ENCODE measurements around the gene AFAP1L2. TPM values are rescaled to one million over a fixed set of nuclear protein-coding genes. Genes with fewer than 3 reads are reported as not detected.
"Not testable (repeated sequence)": the region's sequence is repeated elsewhere in the genome, so short reads cannot be mapped to it uniquely, and the experiment has no call there.

The AFAP1L2 gene
- total RNA-seq, 1 donor from 2014 or later: 24.0 TPM

GRCh38 chr10:114356126-114356525 is 48.2 kb downstream of the AFAP1L2 start:
- Histone ChIP-seq H3K36me3 (ENCODE audit: control insufficient read depth in 3 of 3, insufficient read depth in 3 of 3, low read length in 3 of 3) (no peaks in the 10 kb centered on the region), H3K4me3 (ENCODE audit: low read length in 3 of 3) (no peak overlapping the region), H3K4me1 (ENCODE audit: control insufficient read depth in 3 of 3, insufficient read depth in 3 of 3, low read length in 3 of 3) (peaks cover 3 to 6% (median 4%) of the 10 kb centered on the region in 3 donors), H3K27me3 (ENCODE audit: control insufficient read depth in 3 of 3, insufficient read depth in 3 of 3, low read length in 3 of 3) (no peaks in the 10 kb centered on the region), H3K9me3 (ENCODE audit: control insufficient read depth in 3 of 3, low read length in 3 of 3) (no peaks in the 10 kb centered on the region), H3K9ac (ENCODE audit: low read depth in 1 of 3, low read length in 3 of 3) (no peak overlapping the region), H3K27ac (ENCODE audit: low read depth, low read length) (no peak overlapping the region)

DNA sequence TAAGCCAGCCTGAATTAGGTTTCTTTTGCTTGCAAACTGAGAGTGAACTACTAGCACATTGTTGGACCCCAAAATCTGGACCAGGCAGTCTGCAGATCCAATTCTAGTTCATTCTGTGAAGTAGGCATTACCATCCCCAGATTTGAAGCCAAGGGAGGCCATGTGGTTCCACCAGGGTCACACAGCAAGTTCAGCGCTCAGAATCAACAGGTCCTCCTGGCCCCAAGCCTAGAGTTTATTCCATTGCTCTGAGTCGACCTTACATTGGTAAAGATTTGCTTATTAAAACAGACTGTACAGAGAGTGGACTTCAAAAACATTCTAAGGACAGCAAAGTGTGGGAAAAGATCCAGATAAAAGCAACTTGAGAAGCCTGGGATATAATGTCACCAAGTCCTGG is 50.9 kb downstream of the AFAP1L2 start:
- Histone ChIP-seq H3K9me3 (ENCODE audit: control insufficient read depth in 3 of 3, low read length in 3 of 3) (no peaks in the 10 kb centered on the region), H3K9ac (ENCODE audit: low read depth in 1 of 3, low read length in 3 of 3) (no peak overlapping the region), H3K27me3 (ENCODE audit: control insufficient read depth in 3 of 3, insufficient read depth in 3 of 3, low read length in 3 of 3) (no peaks in the 10 kb centered on the region), H3K27ac (ENCODE audit: low read depth, low read length) (no peak overlapping the region), H3K36me3 (ENCODE audit: control insufficient read depth in 3 of 3, insufficient read depth in 3 of 3, low read length in 3 of 3) (no peaks in the 10 kb centered on the region), H3K4me3 (ENCODE audit: low read length in 3 of 3) (no peak overlapping the region), H3K4me1 (ENCODE audit: control insufficient read depth in 3 of 3, insufficient read depth in 3 of 3, low read length in 3 of 3) (peaks cover 8 to 17% (median 15%) of the 10 kb centered on the region in 3 donors)

- Histone ChIP-seq H3K9me3 (ENCODE audit: control insufficient read depth in 3 of 3, low read length in 3 of 3) (no peaks in the 10 kb centered on the region), H3K36me3 (ENCODE audit: control insufficient read depth in 3 of 3, insufficient read depth in 3 of 3, low read length in 3 of 3) (no peaks in the 10 kb centered on the region), H3K27me3 (ENCODE audit: control insufficient read depth in 3 of 3, insufficient read depth in 3 of 3, low read length in 3 of 3) (no peaks in the 10 kb centered on the region), H3K4me1 (ENCODE audit: control insufficient read depth in 3 of 3, insufficient read depth in 3 of 3, low read length in 3 of 3) (peaks cover 8 to 17% (median 15%) of the 10 kb centered on the region in 3 donors), H3K27ac (ENCODE audit: low read depth, low read length) (no peak overlapping the region), H3K4me3 (ENCODE audit: low read length in 3 of 3) (no peak overlapping the region), H3K9ac (ENCODE audit: low read depth in 1 of 3, low read length in 3 of 3) (no peak overlapping the region)
Measured at GRCh38 chr10:114352653-114353298, 51.5 kb downstream of the AFAP1L2 start.

- Histone ChIP-seq H3K9me3 (ENCODE audit: control insufficient read depth in 3 of 3, low read length in 3 of 3) (no peaks in the 10 kb centered on the region), H3K27ac (ENCODE audit: low read depth, low read length) (no peak overlapping the region), H3K4me1 (ENCODE audit: control insufficient read depth in 3 of 3, insufficient read depth in 3 of 3, low read length in 3 of 3) (peaks cover 7 to 12% (median 12%) of the 10 kb centered on the region in 3 donors), H3K27me3 (ENCODE audit: control insufficient read depth in 3 of 3, insufficient read depth in 3 of 3, low read length in 3 of 3) (no peaks in the 10 kb centered on the region), H3K9ac (ENCODE audit: low read depth in 1 of 3, low read length in 3 of 3) (no peak overlapping the region), H3K36me3 (ENCODE audit: control insufficient read depth in 3 of 3, insufficient read depth in 3 of 3, low read length in 3 of 3) (no peaks in the 10 kb centered on the region), H3K4me3 (ENCODE audit: low read length in 3 of 3) (no peak overlapping the region)
Measured at GRCh38 chr10:114350751-114351150, 53.6 kb downstream of the AFAP1L2 start.

- Histone ChIP-seq H3K4me1 (ENCODE audit: control insufficient read depth in 3 of 3, insufficient read depth in 3 of 3, low read length in 3 of 3) (peaks cover 8 to 12% (median 12%) of the 10 kb centered on the region in 3 donors), H3K9me3 (ENCODE audit: control insufficient read depth in 3 of 3, low read length in 3 of 3) (no peaks in the 10 kb centered on the region), H3K27me3 (ENCODE audit: control insufficient read depth in 3 of 3, insufficient read depth in 3 of 3, low read length in 3 of 3) (no peaks in the 10 kb centered on the region), H3K4me3 (ENCODE audit: low read length in 3 of 3) (no peak overlapping the region), H3K9ac (ENCODE audit: low read depth in 1 of 3, low read length in 3 of 3) (no peak overlapping the region), H3K36me3 (ENCODE audit: control insufficient read depth in 3 of 3, insufficient read depth in 3 of 3, low read length in 3 of 3) (no peaks in the 10 kb centered on the region), H3K27ac (ENCODE audit: low read depth, low read length) (no peak overlapping the region)
Measured at GRCh38 chr10:114349522-114350215, 54.6 kb downstream of the AFAP1L2 start.

DNA sequence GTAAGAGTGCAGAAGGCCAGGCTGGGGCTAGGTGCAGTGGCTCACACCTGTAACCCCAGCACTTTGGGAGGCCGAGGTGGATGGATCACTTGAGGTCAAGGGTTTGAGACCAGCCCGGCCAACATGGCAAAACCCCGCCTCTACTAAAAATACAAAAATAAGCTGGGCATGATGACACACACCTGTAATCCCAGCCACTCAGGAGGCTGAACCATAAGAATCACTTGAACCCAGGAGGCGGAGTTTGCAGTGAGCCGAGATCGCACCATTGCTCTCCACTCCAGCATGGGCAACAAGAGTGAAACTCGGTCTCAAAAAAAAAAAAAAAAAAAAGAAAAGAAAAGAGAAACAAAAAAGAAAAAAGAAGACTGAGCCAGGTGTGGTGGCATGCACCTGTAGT is 55.2 kb downstream of the AFAP1L2 start:
- not testable (repeated sequence) for H3K4me3 ChIP-seq (ENCODE audit: low read length in 3 of 3); H3K27ac ChIP-seq (ENCODE audit: low read depth, low read length)

DNA sequence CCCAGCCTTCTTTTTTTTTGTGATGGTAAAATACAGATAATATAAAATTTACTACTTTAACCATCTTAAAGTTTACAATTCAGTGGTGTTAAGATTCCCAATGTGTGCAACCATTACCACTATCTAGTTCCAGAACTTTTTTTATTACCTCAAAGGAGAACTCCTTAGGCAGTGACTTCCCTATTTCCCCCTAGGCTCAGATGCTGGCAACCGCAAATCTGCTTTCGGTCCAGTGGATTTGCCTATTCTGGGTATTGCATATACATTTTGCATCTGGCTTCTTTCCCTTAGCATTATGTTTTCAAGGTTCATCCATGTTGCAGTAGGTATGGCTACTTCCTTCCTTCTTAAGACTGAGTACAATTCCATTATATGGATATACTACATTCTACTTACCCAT is 56.5 kb downstream of the AFAP1L2 start:
- H3K4me3 ChIP-seq (ENCODE audit: low read length in 3 of 3): no peak overlapping the region
- H3K27me3 ChIP-seq (ENCODE audit: control insufficient read depth in 3 of 3, insufficient read depth in 3 of 3, low read length in 3 of 3): no peaks in the 10 kb centered on the region
- no peaks in the 10 kb centered on the region for H3K36me3 ChIP-seq (ENCODE audit: control insufficient read depth in 3 of 3, insufficient read depth in 3 of 3, low read length in 3 of 3)
- no peak overlapping the region for H3K9ac ChIP-seq (ENCODE audit: low read depth in 1 of 3, low read length in 3 of 3)
- peaks cover 12 to 18% (median 16%) of the 10 kb centered on the region in 3 donors for H3K4me1 ChIP-seq (ENCODE audit: control insufficient read depth in 3 of 3, insufficient read depth in 3 of 3, low read length in 3 of 3)
- H3K9me3 ChIP-seq (ENCODE audit: control insufficient read depth in 3 of 3, low read length in 3 of 3): no peaks in the 10 kb centered on the region
- no peak overlapping the region for H3K27ac ChIP-seq (ENCODE audit: low read depth, low read length)

More for the DNA sequence above, 55.2 kb downstream of the AFAP1L2 start:
- not testable (repeated sequence) for H3K9me3 ChIP-seq (ENCODE audit: control insufficient read depth in 3 of 3, low read length in 3 of 3); H3K9ac ChIP-seq (ENCODE audit: low read depth in 1 of 3, low read length in 3 of 3); H3K36me3 ChIP-seq (ENCODE audit: control insufficient read depth in 3 of 3, insufficient read depth in 3 of 3, low read length in 3 of 3); H3K27me3 ChIP-seq (ENCODE audit: control insufficient read depth in 3 of 3, insufficient read depth in 3 of 3, low read length in 3 of 3)
- H3K4me1 ChIP-seq (ENCODE audit: control insufficient read depth in 3 of 3, insufficient read depth in 3 of 3, low read length in 3 of 3): peaks cover 10 to 12% (median 12%) of the 10 kb centered on the region in 3 donors

DNA sequence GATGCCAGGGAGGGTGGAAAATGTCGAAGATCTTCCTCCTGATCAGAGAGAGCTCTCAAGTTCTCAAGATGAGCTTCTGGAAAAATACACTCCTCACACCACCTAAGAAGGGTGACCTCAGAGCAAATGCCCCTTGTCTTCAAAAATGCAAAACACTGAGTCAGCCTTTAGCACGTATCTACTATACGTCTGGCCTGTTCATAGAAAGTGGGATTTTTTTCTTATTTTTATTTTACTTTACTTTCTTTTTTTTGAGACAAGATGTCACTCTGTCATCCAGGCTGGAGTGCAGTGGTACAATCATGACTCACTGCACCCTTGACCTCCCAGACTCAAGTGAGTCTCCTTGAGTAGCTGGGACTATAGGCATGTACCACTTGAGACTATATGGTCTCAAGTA is 57.1 kb downstream of the AFAP1L2 start:
- peaks cover 12 to 18% (median 16%) of the 10 kb centered on the region in 3 donors for H3K4me1 ChIP-seq (ENCODE audit: control insufficient read depth in 3 of 3, insufficient read depth in 3 of 3, low read length in 3 of 3)
- no peak overlapping the region for H3K9ac ChIP-seq (ENCODE audit: low read depth in 1 of 3, low read length in 3 of 3)
- no peak overlapping the region for H3K4me3 ChIP-seq (ENCODE audit: low read length in 3 of 3)
- no peaks in the 10 kb centered on the region for H3K27me3 ChIP-seq (ENCODE audit: control insufficient read depth in 3 of 3, insufficient read depth in 3 of 3, low read length in 3 of 3)
- H3K27ac ChIP-seq (ENCODE audit: low read depth, low read length): no peak overlapping the region
- H3K36me3 ChIP-seq (ENCODE audit: control insufficient read depth in 3 of 3, insufficient read depth in 3 of 3, low read length in 3 of 3): no peaks in the 10 kb centered on the region
- no peaks in the 10 kb centered on the region for H3K9me3 ChIP-seq (ENCODE audit: control insufficient read depth in 3 of 3, low read length in 3 of 3)

GRCh38 chr10:114346176-114347031 is 57.9 kb downstream of the AFAP1L2 start:
- Histone ChIP-seq H3K27ac (ENCODE audit: low read depth, low read length) (no peak overlapping the region), H3K4me3 (ENCODE audit: low read length in 3 of 3) (no peak overlapping the region), H3K4me1 (ENCODE audit: control insufficient read depth in 3 of 3, insufficient read depth in 3 of 3, low read length in 3 of 3) (peaks cover 12 to 18% (median 16%) of the 10 kb centered on the region in 3 donors), H3K9ac (ENCODE audit: low read depth in 1 of 3, low read length in 3 of 3) (no peak overlapping the region), H3K9me3 (ENCODE audit: control insufficient read depth in 3 of 3, low read length in 3 of 3) (no peaks in the 10 kb centered on the region), H3K27me3 (ENCODE audit: control insufficient read depth in 3 of 3, insufficient read depth in 3 of 3, low read length in 3 of 3) (no peaks in the 10 kb centered on the region), H3K36me3 (ENCODE audit: control insufficient read depth in 3 of 3, insufficient read depth in 3 of 3, low read length in 3 of 3) (no peaks in the 10 kb centered on the region)

- Histone ChIP-seq H3K9ac (ENCODE audit: low read depth in 1 of 3, low read length in 3 of 3) (no peak overlapping the region), H3K27ac (ENCODE audit: low read depth, low read length) (no peak overlapping the region), H3K9me3 (ENCODE audit: control insufficient read depth in 3 of 3, low read length in 3 of 3) (no peaks in the 10 kb centered on the region), H3K27me3 (ENCODE audit: control insufficient read depth in 3 of 3, insufficient read depth in 3 of 3, low read length in 3 of 3) (no peaks in the 10 kb centered on the region), H3K4me3 (ENCODE audit: low read length in 3 of 3) (no peak overlapping the region), H3K4me1 (ENCODE audit: control insufficient read depth in 3 of 3, insufficient read depth in 3 of 3, low read length in 3 of 3) (peaks cover 14 to 18% (median 15%) of the 10 kb centered on the region in 3 donors), H3K36me3 (ENCODE audit: control insufficient read depth in 3 of 3, insufficient read depth in 3 of 3, low read length in 3 of 3) (no peaks in the 10 kb centered on the region)
Measured at GRCh38 chr10:114345701-114346100, 58.6 kb downstream of the AFAP1L2 start.

All from skeletal muscle tissue (tissue), 4 donors.